Thyroid gland (tissue), 4 donors: Measurements from ENCODE around the gene TMEM132C. TPM values are rescaled to one million over a fixed set of nuclear protein-coding genes. Genes with fewer than 3 reads are reported as not detected.

ENCODE experiments used
- DNase-seq, 2 donors: peaks; one replicate each; pipeline ENCODE4 v3.0.0-alpha.2; 2019
- H3K27ac ChIP-seq, 3 donors: fragments of 200-600 bp; sonication (generic); 1 replicate in 2 of 3; 2 replicates in 1 of 3; pipeline ENCODE4 v1.5.1; 2016 to 2019; ENCODE audit warnings: mild to moderate bottlenecking in 1 of 3, moderate library complexity in 1 of 3
- H3K27me3 ChIP-seq: fragments of 200-600 bp; sonication (generic); one replicate; pipeline ENCODE4 v1.5.1; 2019
- H3K36me3 ChIP-seq, 2 donors: fragments of 200-600 bp; sonication (generic); one replicate each; pipeline ENCODE4 v1.5.1; 2016 to 2019
- H3K4me1 ChIP-seq, 2 donors: fragments of 200-600 bp; sonication (generic); one replicate each; pipeline ENCODE4 v1.5.1; 2017 to 2019
- H3K4me3 ChIP-seq, 3 donors: fragments of 200-600 bp; sonication (generic); replicated peaks in 1 of 3; 1 replicate in 2 of 3; 2 replicates in 1 of 3; pipeline ENCODE4 v1.5.1; 2016; ENCODE audit warnings: mild to moderate bottlenecking in 1 of 3
- H3K9me3 ChIP-seq: fragments of 200-600 bp; sonication (generic); one replicate; pipeline ENCODE4 v1.5.1; 2017
- CTCF ChIP-seq, 6 experiments: fragments of 200-600 bp in 3 of 6; fragments of 450-650 bp in 3 of 6; sonication (generic) in 3 of 6; IDR thresholded peaks; one replicate each; pipeline ENCODE4 v1.5.1; 2016 to 2019; ENCODE audit warnings: antibody characterized with exemption in 6 of 6, mild to moderate bottlenecking in 2 of 6, inconsistent platforms in 1 of 6, moderate library complexity in 1 of 6
- POLR2A ChIP-seq, 2 donors: fragments of 450-650 bp; IDR thresholded peaks; one replicate each; pipeline ENCODE4 v1.6.1; 2017; ENCODE audit warnings: antibody characterized with exemption in 2 of 2, mild to moderate bottlenecking in 2 of 2, moderate library complexity in 1 of 2
- WGBS, 2 donors: methylation state at CpG; one replicate each; pipeline ENCODE4 v1.1.5; 2017; 5-methylcytosine and 5-hydroxymethylcytosine counted together
- intact Hi-C: fragments of 100-400 bp; cut with DNase I; formaldehyde crosslinking; loops from one replicate; pipeline ENCODE4 v1.15.1; 2023
- total RNA-seq, 4 donors: library from RNA; depleted of rRNA; stranded (reverse); fragments of >200 nt; gene quantifications; one replicate each; pipeline ENCODE4 v1.2.3, GENCODE V29; 2016

The TMEM132C gene
- total RNA-seq, 4 donors from 2014 or later, result 0.27 to 2.5 (median 1.0) TPM

- intact Hi-C loops, result no loop called here
- Histone ChIP-seq H3K27ac (no peak overlapping the region), H3K4me1 (peaks cover 0 to 12% of the 10 kb centered on the region in 2 donors), H3K9me3 (no peaks in the 10 kb centered on the region), H3K27me3 (no peaks in the 10 kb centered on the region), H3K36me3 (no peaks in the 10 kb centered on the region), H3K4me3 (no peak overlapping the region)
- no peak for TF ChIP-seq POLR2A (IDR thresholded peaks at IDR 0.05)
- TF ChIP-seq CTCF (IDR thresholded peaks at IDR 0.05), result no peak
- 2 to 3% methylated on average over 17 to 38 of the region's 58 CpGs for WGBS, 2 donors
- no peak for DNase-seq
Observed at GRCh38 chr12:128266541-128267130, 334 bp upstream of the TMEM132C start.

- Histone ChIP-seq H3K36me3 (no peaks in the 10 kb centered on the region), H3K4me1 (peaks cover 0 to 12% of the 10 kb centered on the region in 2 donors), H3K27me3 (no peaks in the 10 kb centered on the region), H3K27ac (no peak overlapping the region), H3K9me3 (no peaks in the 10 kb centered on the region), H3K4me3 (no peak overlapping the region)
- DNase-seq, result no peak
- TF ChIP-seq CTCF (IDR thresholded peaks at IDR 0.05) (no peak), POLR2A (IDR thresholded peaks at IDR 0.05) (no peak)
- intact Hi-C loops, result no loop called here
- 2 to 5% methylated on average over 24 to 28 of the region's 51 CpGs for WGBS, 2 donors
Observed at GRCh38 chr12:128267651-128268378, 845 bp downstream of the TMEM132C start.

GRCh38 chr12:128268379-128268995, 1.5 kb downstream of the TMEM132C start:
- TF ChIP-seq POLR2A (IDR thresholded peaks at IDR 0.05), result no peak
- intact Hi-C loops, result no loop called here
- Histone ChIP-seq H3K36me3 (no peaks in the 10 kb centered on the region), H3K4me1 (peaks cover 0 to 12% of the 10 kb centered on the region in 2 donors), H3K27me3 (no peaks in the 10 kb centered on the region), H3K4me3 (no peak overlapping the region), H3K27ac (no peak overlapping the region), H3K9me3 (no peaks in the 10 kb centered on the region)
- no peak for DNase-seq
- 1 to 4% methylated on average over 8 to 28 of the region's 32 CpGs for WGBS, 2 donors

GRCh38 chr12:128269181-128269591, 2.2 kb downstream of the TMEM132C start:
- 4 to 5% methylated on average over 10 of the region's 10 CpGs for WGBS, 2 donors
- H3K36me3 ChIP-seq, result no peaks in the 10 kb centered on the region
- H3K4me3 ChIP-seq, result no peak overlapping the region
- H3K27me3 ChIP-seq, result no peaks in the 10 kb centered on the region
- no peak overlapping the region for H3K27ac ChIP-seq
- peaks cover 0 to 12% of the 10 kb centered on the region in 2 donors for H3K4me1 ChIP-seq
- intact Hi-C loops, result no loop called here
- no peak for DNase-seq
- no peaks in the 10 kb centered on the region for H3K9me3 ChIP-seq
- no peak for TF ChIP-seq POLR2A (IDR thresholded peaks at IDR 0.05)

- Histone ChIP-seq H3K27me3 (no peaks in the 10 kb centered on the region), H3K27ac (no peak overlapping the region), H3K36me3 (no peaks in the 10 kb centered on the region), H3K4me1 (no peaks in the 10 kb centered on the region), H3K4me3 (no peak overlapping the region), H3K9me3 (no peaks in the 10 kb centered on the region)
- TF ChIP-seq CTCF (IDR thresholded peaks at IDR 0.05) (no peak), POLR2A (IDR thresholded peaks at IDR 0.05) (no peak)
- no peak for DNase-seq
- 80 to 85% methylated on average over 4 of the region's 4 CpGs for WGBS, 2 donors
- intact Hi-C loops, result no loop called here
Observed at GRCh38 chr12:128276471-128276870, 9.5 kb downstream of the TMEM132C start.

- 63 to 79% methylated on average over 1 of the region's 1 CpG for WGBS, 2 donors
- Histone ChIP-seq H3K4me1 (no peaks in the 10 kb centered on the region), H3K36me3 (no peaks in the 10 kb centered on the region), H3K27me3 (no peaks in the 10 kb centered on the region), H3K4me3 (no peak overlapping the region), H3K9me3 (no peaks in the 10 kb centered on the region), H3K27ac (no peak overlapping the region)
- no peak for DNase-seq
- intact Hi-C loops, result no loop called here
- TF ChIP-seq POLR2A (IDR thresholded peaks at IDR 0.05), result no peak
- TF ChIP-seq CTCF (IDR thresholded peaks at IDR 0.05), result no peak
Observed at GRCh38 chr12:128286970-128287369, 20.0 kb downstream of the TMEM132C start.
